ENCODE results near the gene CXCL11.
"Not testable (repeated sequence)": the region's sequence is repeated elsewhere in the genome, so short reads cannot be mapped to it uniquely, and the experiment has no call there.

The CXCL11 gene

DNA sequence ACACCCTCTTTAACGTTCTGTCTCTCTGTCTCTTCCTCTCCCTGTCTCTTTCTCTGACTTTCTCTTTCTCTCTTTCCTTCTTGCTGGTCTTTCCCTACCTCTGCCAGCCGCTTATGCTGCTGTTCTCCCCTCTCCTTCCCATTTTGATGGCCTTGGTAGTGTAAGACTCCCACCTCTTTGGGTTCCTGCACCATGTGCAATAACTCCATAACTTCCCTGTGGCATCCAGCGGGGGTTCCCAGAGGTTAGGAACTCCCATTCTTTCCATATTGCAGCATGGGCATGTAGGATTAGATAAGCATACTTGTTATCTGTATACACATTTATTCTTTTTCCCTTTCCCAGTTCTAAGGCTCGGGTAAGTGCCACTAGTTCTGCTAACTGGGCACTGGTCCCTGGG lies 8.8 kb upstream of the CXCL11 start:
- not testable (repeated sequence) for H3K4me2 ChIP-seq (ENCODE audit: low read depth, low read length, poor library complexity, severe bottlenecking); H3K9ac ChIP-seq (ENCODE audit: low read depth, low read length, poor library complexity, severe bottlenecking); H3K4me3 ChIP-seq (ENCODE audit: low read length, poor library complexity, severe bottlenecking); H3K4me1 ChIP-seq (ENCODE audit: insufficient read depth, low read length, poor library complexity, severe bottlenecking); H2AFZ ChIP-seq (ENCODE audit: low read length); H4K20me1 ChIP-seq (ENCODE audit: insufficient read depth, low read length, poor library complexity, severe bottlenecking); H3K36me3 ChIP-seq (ENCODE audit: insufficient read depth, low read length); H3K79me2 ChIP-seq (ENCODE audit: insufficient read depth, low read length); H3K9me2 ChIP-seq (replicated peaks; ENCODE audit: low read depth, low read length); H3F3A ChIP-seq (ENCODE audit: low read depth); H3K9me3 ChIP-seq (ENCODE audit: insufficient read depth, low read depth, low read length); H3K27me3 ChIP-seq (ENCODE audit: insufficient read depth, low read length, poor library complexity, severe bottlenecking)

DNA sequence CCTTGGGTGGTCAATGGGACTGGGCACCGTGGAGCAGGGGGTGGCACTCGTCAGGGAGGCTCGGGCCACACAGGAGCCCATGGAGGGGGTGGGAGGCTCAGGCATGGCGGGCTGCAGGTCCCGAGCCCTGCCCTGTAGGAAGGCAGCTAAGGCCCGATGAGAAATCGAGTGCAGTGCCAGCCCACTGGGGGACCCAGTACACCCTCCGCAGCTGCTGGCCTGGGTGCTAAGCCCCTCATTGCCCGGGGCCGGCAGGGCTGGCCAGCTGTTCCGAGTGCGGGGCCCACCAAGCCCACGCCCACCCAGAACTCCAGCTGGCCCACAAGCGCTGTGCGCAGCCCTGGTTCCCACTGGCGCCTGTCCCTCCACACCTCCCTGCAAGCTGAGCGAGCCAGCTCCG lies 7.4 kb upstream of the CXCL11 start:
- H3K9me2 ChIP-seq (replicated peaks; ENCODE audit: low read depth, low read length); H3K4me2 ChIP-seq (ENCODE audit: low read depth, low read length, poor library complexity, severe bottlenecking); H3K4me3 ChIP-seq (ENCODE audit: low read length, poor library complexity, severe bottlenecking); H3K27me3 ChIP-seq (ENCODE audit: insufficient read depth, low read length, poor library complexity, severe bottlenecking); H3K9me3 ChIP-seq (ENCODE audit: insufficient read depth, low read depth, low read length); H3K79me2 ChIP-seq (ENCODE audit: insufficient read depth, low read length); H3F3A ChIP-seq (ENCODE audit: low read depth); H2AFZ ChIP-seq (ENCODE audit: low read length); H3K4me1 ChIP-seq (ENCODE audit: insufficient read depth, low read length, poor library complexity, severe bottlenecking); H3K36me3 ChIP-seq (ENCODE audit: insufficient read depth, low read length); H4K20me1 ChIP-seq (ENCODE audit: insufficient read depth, low read length, poor library complexity, severe bottlenecking); H3K9ac ChIP-seq (ENCODE audit: low read depth, low read length, poor library complexity, severe bottlenecking): not testable (repeated sequence)

DNA sequence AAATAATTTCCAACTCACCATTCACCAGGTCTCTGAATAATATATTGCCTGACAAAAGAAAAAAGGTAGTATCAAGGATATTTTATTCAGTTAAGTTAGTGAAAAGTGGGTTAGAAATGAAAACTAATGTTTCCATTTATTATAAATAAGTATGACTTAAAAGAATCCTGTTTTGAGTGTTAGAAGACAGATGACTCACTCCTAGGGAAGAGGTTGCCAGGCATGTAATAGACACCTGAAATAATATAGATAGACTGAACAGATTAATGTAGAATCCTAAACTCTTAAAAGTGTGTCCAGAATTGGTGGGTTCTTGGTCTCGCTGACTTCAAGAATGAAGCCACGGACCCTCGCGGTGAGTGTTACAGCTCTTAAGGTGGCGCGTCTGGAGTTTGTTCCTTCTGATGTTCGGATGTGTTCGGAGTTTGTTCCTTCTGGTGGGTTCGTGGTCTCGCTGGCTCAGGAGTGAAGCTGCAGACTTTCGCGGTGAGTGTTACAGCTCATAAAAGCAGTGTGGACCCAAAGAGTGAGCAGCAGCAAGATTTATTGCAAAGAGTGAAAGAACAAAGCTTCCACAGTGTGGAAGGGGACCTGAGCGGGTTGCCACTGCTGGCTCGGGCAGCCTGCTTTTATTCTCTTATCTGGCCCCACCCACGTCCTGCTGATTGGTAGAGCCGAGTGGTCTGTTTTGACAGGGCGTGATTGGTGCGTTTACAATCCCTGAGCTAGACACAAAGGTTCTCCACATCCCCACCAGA lies 6.5 kb upstream of the CXCL11 start:
- H2AFZ ChIP-seq (ENCODE audit: low read length); H3K4me1 ChIP-seq (ENCODE audit: insufficient read depth, low read length, poor library complexity, severe bottlenecking); H3K9me2 ChIP-seq (replicated peaks; ENCODE audit: low read depth, low read length): not testable (repeated sequence)

DNA sequence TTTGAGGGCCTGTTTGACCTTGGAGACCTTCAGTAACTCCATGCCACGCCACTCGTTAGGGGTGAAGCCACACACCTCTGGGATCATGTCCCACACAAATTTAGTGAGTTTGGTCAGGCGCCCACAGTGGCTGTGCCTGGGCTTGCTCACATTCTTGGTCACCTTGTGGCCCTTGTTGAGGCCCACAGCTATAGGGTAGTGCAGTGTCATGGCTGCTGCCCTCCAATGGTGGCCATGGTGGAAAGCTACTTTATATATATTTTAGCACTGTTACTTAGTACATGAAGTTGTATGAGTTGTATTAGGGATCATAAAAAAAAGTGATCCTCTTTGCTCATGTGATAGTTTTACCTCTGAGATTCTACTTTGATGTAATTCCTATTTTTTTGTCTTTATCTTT lies 985 bp upstream of the CXCL11 start:
- Histone ChIP-seq H3K4me2 (ENCODE audit: low read depth, low read length, poor library complexity, severe bottlenecking) (no peak overlapping the region), H3K36me3 (ENCODE audit: insufficient read depth, low read length) (no peaks in the 10 kb centered on the region), H3K9me3 (ENCODE audit: insufficient read depth, low read depth, low read length) (no peaks in the 10 kb centered on the region), H3K9ac (ENCODE audit: low read depth, low read length, poor library complexity, severe bottlenecking) (no peak overlapping the region), H3K9me2 (replicated peaks; ENCODE audit: low read depth, low read length) (no peaks in the 10 kb centered on the region), H4K20me1 (ENCODE audit: insufficient read depth, low read length, poor library complexity, severe bottlenecking) (no peaks in the 10 kb centered on the region), H3F3A (ENCODE audit: low read depth) (no peaks in the 10 kb centered on the region), H3K79me2 (ENCODE audit: insufficient read depth, low read length) (no peaks in the 10 kb centered on the region), H3K27me3 (ENCODE audit: insufficient read depth, low read length, poor library complexity, severe bottlenecking) (no peaks in the 10 kb centered on the region), H3K4me1 (ENCODE audit: insufficient read depth, low read length, poor library complexity, severe bottlenecking) (no peaks in the 10 kb centered on the region), H2AFZ (ENCODE audit: low read length) (no peak overlapping the region), H3K4me3 (ENCODE audit: low read length, poor library complexity, severe bottlenecking) (no peak overlapping the region)
- no peak for TF ChIP-seq EZH2phosphoT487 (IDR thresholded peaks at IDR 0.05; ENCODE audit: borderline replicate concordance)
- TF ChIP-seq, protein P1, sequence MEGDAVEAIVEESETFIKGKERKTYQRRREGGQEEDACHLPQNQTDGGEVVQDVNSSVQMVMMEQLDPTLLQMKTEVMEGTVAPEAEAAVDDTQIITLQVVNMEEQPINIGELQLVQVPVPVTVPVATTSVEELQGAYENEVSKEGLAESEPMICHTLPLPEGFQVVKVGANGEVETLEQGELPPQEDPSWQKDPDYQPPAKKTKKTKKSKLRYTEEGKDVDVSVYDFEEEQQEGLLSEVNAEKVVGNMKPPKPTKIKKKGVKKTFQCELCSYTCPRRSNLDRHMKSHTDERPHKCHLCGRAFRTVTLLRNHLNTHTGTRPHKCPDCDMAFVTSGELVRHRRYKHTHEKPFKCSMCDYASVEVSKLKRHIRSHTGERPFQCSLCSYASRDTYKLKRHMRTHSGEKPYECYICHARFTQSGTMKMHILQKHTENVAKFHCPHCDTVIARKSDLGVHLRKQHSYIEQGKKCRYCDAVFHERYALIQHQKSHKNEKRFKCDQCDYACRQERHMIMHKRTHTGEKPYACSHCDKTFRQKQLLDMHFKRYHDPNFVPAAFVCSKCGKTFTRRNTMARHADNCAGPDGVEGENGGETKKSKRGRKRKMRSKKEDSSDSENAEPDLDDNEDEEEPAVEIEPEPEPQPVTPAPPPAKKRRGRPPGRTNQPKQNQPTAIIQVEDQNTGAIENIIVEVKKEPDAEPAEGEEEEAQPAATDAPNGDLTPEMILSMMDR (conservative IDR thresholded peaks at IDR 0.05; ENCODE audit: low read length) = no peak

More for the DNA sequence above, 6.5 kb upstream of the CXCL11 start:
- not testable (repeated sequence) for H3K36me3 ChIP-seq (ENCODE audit: insufficient read depth, low read length); H3K4me2 ChIP-seq (ENCODE audit: low read depth, low read length, poor library complexity, severe bottlenecking); H3K27me3 ChIP-seq (ENCODE audit: insufficient read depth, low read length, poor library complexity, severe bottlenecking); H3K79me2 ChIP-seq (ENCODE audit: insufficient read depth, low read length); H3K9me3 ChIP-seq (ENCODE audit: insufficient read depth, low read depth, low read length); H3K9ac ChIP-seq (ENCODE audit: low read depth, low read length, poor library complexity, severe bottlenecking); H3F3A ChIP-seq (ENCODE audit: low read depth); H4K20me1 ChIP-seq (ENCODE audit: insufficient read depth, low read length, poor library complexity, severe bottlenecking); H3K4me3 ChIP-seq (ENCODE audit: low read length, poor library complexity, severe bottlenecking)

Measured in Loucy (cell line).